ENCODE measurements around the gene OR10H1.

GRCh38 chr19:15811476-15811875, 4.0 kb downstream of the OR10H1 start:
- TF ChIP-seq EZH2phosphoT487 (IDR thresholded peaks at IDR 0.05; ENCODE audit: borderline replicate concordance, low read depth) (no peak), CTCF (IDR thresholded peaks at IDR 0.05) (no peak), EP300 (IDR thresholded peaks at IDR 0.05; ENCODE audit: borderline replicate concordance in 1 of 2, low read depth in 1 of 2, low read length in 1 of 2) (no peak), YY1 (IDR thresholded peaks at IDR 0.05; ENCODE audit: low read depth) (no peak), GABPA (IDR thresholded peaks at IDR 0.05; ENCODE audit: low read depth) (no peak)

Data from SK-N-SH (cell line).